Measurements from ENCODE around the gene LGALS7B. TPM values are rescaled to one million over a fixed set of nuclear protein-coding genes. Genes with fewer than 3 reads are reported as not detected.
"Not testable (repeated sequence)": the region's sequence is repeated elsewhere in the genome, so short reads cannot be mapped to it uniquely, and the experiment has no call there.

The LGALS7B gene
- total and polyA plus RNA-seq, 2 of the 4 experiments (the other 2 are of a cell fraction): not detected

GRCh38 chr19:38771569-38771968 is 17.4 kb upstream of the LGALS7B start:
- H4K20me1 ChIP-seq (ENCODE audit: insufficient read depth, low read length); H2BK15ac ChIP-seq (ENCODE audit: low read depth, low read length); intact Hi-C loops (cut with micrococcal nuclease); H3K27me3 ChIP-seq (ENCODE audit: control insufficient read depth, insufficient read depth, low read length); H4K91ac ChIP-seq (ENCODE audit: insufficient read depth, low read depth, low read length); H3K18ac ChIP-seq (ENCODE audit: low read depth, low read length); H2AK9ac ChIP-seq (replicated peaks; ENCODE audit: low read depth, low read length, poor library complexity); H3K27ac ChIP-seq (ENCODE audit: insufficient read depth, low read length); H3K56ac ChIP-seq (ENCODE audit: extremely low read depth, insufficient read depth, low read length); CTCF ChIA-PET; H3K36me3 ChIP-seq (ENCODE audit: control insufficient read depth, insufficient read depth, low read length); H3K4ac ChIP-seq (ENCODE audit: low read depth, low read length); dilution Hi-C loops (cut with HindIII; ENCODE audit: low sequenced_read_pairs, unreplicated experiment); BruUV-seq (replicated peaks); H2AK5ac ChIP-seq (ENCODE audit: low read depth, low read length); H3K14ac ChIP-seq (replicated peaks; ENCODE audit: low read depth, low read length); H4K8ac ChIP-seq (ENCODE audit: low read depth in 2 of 2, low read length in 2 of 2); DNase-seq; H4K5ac ChIP-seq (ENCODE audit: low read depth, low read length); H3K9ac ChIP-seq (ENCODE audit: low read depth, low read length); H3K9me3 ChIP-seq (ENCODE audit: control insufficient read depth, insufficient read depth, low read length); in situ Hi-C loops (cut with MboI; ENCODE audit: low sequenced_read_pairs); H2AFZ ChIP-seq (replicated peaks; ENCODE audit: low read length, poor library complexity); H2BK20ac ChIP-seq (ENCODE audit: low read depth, low read length); ATAC-seq (ENCODE audit: low read depth); H3K23ac ChIP-seq (ENCODE audit: low read depth, low read length); H3K4me3 ChIP-seq (ENCODE audit: insufficient read depth, low read depth, low read length); H2BK5ac ChIP-seq (ENCODE audit: low read depth, low read length, poor library complexity, severe bottlenecking); H2BK120ac ChIP-seq (ENCODE audit: low read depth, low read length); H3K9me1 ChIP-seq (ENCODE audit: insufficient read depth, low read length); H3K4me2 ChIP-seq (ENCODE audit: low read depth, low read length); POLR2A ChIA-PET (ENCODE audit: unreplicated experiment); H3K4me1 ChIP-seq (ENCODE audit: control insufficient read depth, insufficient read depth, low read length); H3K79me1 ChIP-seq (ENCODE audit: low read depth in 1 of 2, low read length in 2 of 2): not testable (repeated sequence)
- WGBS, 2 experiments (ENCODE audit: extremely low coverage in 2 of 2, insufficient read length in 1 of 2): no CpG with 5 or more reads among the region's 30 CpGs
